Right lobe of liver (tissue), 4 donors: ENCODE measurements around the gene SHROOM2.

Experiments used
- CTCF ChIP-seq, 4 donors: fragments of 200-600 bp in 3 of 4; fragments of 450-650 bp in 1 of 4; IDR thresholded peaks; one replicate each; pipeline versions ENCODE4 v1.5.1 to v1.8.0; 2016 to 2022; ENCODE audit warnings: antibody characterized with exemption in 4 of 4, mild to moderate bottlenecking in 2 of 4
- POLR2A ChIP-seq: fragments of 450-650 bp; IDR thresholded peaks from one replicate; pipeline ENCODE4 v1.6.1; 2017; ENCODE audit warnings: antibody characterized with exemption, mild to moderate bottlenecking
- donor health status: DM: no; HTN: no; CAD: no.
- donor health status: DM: no; HTN: no; CAD: no.
- donor health status: DM: no; HTN: yes; CAD: no.

GRCh38 chrX:9938516-9938915 is 152.3 kb downstream of the SHROOM2 start:
- TF ChIP-seq CTCF (IDR thresholded peaks at IDR 0.05) = no peak
- no peak for TF ChIP-seq POLR2A
